Measurements from ENCODE around the gene RAB11FIP4. TPM values are rescaled to one million over a fixed set of nuclear protein-coding genes. Genes with fewer than 3 reads are reported as not detected.

RAB11FIP4 gene
- total RNA-seq, 4 donors from 2014 or later = 0.33 to 2.0 (median 1.2) TPM

DNA sequence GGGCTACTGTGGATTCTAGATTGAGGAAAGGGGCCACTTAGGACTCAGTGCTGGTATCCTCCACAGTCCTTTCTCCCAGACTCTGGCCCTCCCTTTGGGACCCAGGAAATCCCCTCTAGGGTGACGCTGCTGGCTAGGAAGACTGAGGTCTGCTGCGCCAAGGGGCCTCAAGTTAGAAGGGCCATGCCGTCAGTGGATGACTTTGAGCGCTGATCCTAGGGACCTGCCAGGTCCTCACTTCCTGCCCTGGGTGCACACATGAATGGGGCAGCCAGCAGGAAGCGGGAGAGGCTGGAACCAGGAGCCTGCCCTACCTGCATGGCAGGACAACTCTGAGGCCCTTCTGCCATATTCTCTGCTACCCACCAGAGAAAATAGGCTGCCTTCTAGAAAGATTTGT, 145.0 kb downstream of the RAB11FIP4 start:
- TF ChIP-seq, protein P1, sequence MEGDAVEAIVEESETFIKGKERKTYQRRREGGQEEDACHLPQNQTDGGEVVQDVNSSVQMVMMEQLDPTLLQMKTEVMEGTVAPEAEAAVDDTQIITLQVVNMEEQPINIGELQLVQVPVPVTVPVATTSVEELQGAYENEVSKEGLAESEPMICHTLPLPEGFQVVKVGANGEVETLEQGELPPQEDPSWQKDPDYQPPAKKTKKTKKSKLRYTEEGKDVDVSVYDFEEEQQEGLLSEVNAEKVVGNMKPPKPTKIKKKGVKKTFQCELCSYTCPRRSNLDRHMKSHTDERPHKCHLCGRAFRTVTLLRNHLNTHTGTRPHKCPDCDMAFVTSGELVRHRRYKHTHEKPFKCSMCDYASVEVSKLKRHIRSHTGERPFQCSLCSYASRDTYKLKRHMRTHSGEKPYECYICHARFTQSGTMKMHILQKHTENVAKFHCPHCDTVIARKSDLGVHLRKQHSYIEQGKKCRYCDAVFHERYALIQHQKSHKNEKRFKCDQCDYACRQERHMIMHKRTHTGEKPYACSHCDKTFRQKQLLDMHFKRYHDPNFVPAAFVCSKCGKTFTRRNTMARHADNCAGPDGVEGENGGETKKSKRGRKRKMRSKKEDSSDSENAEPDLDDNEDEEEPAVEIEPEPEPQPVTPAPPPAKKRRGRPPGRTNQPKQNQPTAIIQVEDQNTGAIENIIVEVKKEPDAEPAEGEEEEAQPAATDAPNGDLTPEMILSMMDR (IDR thresholded peaks at IDR 0.05; ENCODE audit: low read depth) = no peak

DNA sequence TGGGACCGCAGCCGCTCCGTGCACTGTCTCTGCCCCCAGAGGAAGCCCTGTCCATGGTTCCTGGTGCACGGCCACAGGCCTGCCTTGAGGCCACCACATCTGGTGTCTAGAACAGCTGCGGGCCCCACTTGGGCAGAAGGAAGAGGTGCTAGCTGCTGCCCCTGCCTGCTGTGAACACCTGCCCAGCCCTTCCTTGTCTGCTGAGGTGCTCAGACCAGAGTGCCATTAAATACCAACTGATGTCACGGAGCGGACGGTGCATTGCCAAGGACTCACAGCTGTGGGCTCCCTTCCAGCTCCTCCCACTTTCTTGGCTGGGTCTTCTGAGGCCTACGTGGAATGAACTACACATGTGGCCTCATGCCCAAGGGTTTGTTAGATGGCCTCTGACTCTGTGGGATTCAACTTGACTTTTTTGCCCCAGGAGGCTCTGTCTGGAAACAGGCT, 146.1 kb downstream of the RAB11FIP4 start:
- TF ChIP-seq, protein P1 (IDR thresholded peaks at IDR 0.05; ENCODE audit: low read depth) = no peak

DNA sequence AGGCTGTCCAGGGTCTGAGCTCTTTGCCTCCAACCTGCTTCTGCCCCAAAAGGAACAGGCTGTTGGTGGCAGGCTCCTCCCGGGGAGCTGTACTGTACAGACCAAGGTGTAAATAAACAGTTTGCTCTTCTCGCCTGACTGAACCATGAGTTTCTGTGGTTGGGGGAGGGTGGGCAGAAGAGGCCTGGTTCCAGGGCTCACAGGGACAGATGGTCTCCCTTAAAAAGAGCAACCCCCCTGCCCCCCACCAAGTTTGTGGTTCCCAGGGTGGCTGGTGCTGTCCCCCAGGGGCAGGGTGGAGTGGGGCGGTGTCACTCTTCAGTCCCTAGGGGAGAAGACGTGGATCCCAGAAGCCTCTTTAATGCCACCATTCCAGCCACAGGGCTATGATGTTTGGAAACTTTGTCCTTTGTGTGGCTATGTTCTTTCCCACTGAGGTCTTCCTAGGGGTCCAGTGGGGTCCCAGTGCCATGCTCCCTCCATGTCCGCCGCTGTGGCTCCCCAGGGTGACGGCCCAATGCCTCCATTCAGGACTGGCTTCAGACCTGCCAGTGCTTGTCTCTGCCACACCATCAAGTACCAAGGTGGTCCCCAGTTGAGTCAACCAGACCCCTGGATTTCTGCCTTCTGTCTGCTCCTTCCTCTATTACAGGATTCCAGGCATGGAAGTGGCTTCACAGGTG, 146.7 kb downstream of the RAB11FIP4 start:
- TF ChIP-seq, protein P1 (IDR thresholded peaks at IDR 0.05; ENCODE audit: low read depth) = no peak

DNA sequence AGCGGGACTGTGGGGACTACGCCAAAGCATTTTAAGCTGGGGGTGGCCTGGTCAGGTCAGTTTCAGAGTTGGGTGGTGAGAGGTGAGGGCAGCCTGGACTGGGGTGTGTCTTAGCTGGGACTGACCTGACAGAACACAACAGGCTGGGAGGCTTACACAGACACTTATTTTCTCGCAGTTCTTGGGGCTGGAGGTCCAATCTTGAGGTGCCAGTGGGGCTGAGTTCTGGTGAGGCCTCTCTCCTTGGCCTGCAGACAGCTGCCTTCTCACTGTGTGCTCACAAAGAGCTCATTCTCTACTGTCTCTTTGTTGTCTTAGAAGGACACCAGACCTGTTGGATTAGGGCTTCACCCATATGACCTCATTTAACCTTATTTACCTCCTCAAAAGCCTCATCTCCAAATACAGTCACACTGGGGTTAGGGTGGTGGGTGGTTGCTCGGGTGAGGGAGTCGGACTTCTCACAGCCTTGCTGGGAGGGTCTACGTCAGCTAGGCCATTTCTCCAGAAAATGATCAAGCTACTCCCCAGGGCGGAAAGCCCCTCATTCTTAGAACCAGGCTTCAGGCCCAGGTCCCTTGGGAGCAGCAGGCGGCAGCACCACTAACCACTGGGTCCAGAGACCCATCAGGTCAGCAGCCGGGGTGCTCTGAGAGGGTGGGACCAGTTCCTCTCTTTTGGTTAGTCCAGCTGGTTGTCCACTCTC, 149.3 kb downstream of the RAB11FIP4 start:
- TF ChIP-seq, protein P1 (IDR thresholded peaks at IDR 0.05; ENCODE audit: low read depth) = no peak

DNA sequence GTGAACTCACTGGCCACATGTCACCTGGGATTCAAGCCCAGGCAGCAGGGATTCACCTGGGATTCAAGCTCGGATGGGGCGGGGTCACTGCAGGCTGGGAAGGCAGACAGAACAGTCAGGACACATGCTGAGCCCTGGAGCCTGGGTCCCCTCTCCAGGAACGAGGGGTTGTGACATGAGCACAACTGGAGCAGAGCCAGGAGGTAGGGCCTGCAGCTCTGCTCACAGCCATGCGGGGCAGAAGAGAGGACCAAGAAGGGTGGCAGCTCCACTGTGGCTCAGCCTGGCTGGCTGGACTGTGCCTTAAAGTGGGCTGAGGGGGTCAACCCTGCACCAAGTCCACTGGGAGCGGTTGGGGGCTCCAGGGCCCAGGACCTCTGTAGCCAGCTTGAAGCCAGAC, 150.1 kb downstream of the RAB11FIP4 start:
- TF ChIP-seq, protein P1 (IDR thresholded peaks at IDR 0.05; ENCODE audit: low read depth) = no peak

DNA sequence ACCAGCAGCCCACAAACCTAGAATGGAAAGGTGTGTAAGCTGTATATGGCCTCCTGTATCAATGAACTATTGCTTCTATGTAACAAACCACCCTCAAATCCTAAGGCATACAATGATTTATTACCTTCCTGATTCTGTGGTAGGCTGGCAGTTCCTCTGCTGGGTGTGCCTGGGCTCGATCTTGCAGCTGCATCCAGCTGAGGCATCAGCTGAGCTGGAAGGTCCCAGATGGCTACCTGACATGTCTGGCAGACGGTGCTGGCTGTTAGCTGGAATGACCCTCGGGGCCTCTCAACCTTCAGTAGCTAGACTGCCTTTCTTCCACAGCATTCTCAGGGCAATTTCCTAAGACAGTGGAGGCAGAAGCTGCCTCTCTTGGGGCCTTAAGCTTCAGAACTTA, 152.7 kb downstream of the RAB11FIP4 start:
- TF ChIP-seq, protein P1 (IDR thresholded peaks at IDR 0.05; ENCODE audit: low read depth) = no peak

DNA sequence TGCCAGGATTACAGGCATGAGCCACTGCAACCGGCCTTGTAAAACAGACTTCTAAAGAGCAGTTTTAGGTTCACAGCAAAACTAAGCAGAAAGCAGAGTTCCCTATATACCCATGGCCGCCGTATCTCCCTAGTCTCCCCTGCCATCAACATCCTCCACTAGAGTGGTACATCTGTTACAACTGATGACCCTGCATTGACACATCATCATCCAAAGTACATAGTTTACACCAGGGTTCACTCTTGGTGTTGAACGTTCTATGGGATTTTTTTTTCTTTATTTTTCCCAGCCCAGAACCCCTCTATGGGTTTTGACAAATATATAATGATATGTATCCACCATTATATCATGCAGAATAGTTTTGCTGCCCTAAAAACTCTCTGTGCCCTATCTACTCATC, 155.2 kb downstream of the RAB11FIP4 start:
- TF ChIP-seq, protein P1 (IDR thresholded peaks at IDR 0.05; ENCODE audit: low read depth) = no peak

All from subcutaneous adipose tissue (tissue), 4 donors.